Testis (tissue), 2 donors: ENCODE results near the gene TXNRD2.

Experiments used
- POLR2A ChIP-seq: fragments of 450-650 bp; IDR thresholded peaks from one replicate; pipeline ENCODE4 v1.6.1; 2017; ENCODE audit warnings: antibody characterized with exemption, mild to moderate bottlenecking, moderate library complexity
- TF ChIP-seq, protein P1 (sequence below), 3 experiments: fragments of 450-650 bp in 2 of 3; fragments of 200-600 bp in 1 of 3; sonication (generic) in 1 of 3; IDR thresholded peaks; one replicate each; pipeline ENCODE4 v1.5.1; 2016 to 2019; ENCODE audit warnings: antibody characterized with exemption in 3 of 3, mild to moderate bottlenecking in 2 of 3, moderate library complexity in 1 of 3

DNA sequence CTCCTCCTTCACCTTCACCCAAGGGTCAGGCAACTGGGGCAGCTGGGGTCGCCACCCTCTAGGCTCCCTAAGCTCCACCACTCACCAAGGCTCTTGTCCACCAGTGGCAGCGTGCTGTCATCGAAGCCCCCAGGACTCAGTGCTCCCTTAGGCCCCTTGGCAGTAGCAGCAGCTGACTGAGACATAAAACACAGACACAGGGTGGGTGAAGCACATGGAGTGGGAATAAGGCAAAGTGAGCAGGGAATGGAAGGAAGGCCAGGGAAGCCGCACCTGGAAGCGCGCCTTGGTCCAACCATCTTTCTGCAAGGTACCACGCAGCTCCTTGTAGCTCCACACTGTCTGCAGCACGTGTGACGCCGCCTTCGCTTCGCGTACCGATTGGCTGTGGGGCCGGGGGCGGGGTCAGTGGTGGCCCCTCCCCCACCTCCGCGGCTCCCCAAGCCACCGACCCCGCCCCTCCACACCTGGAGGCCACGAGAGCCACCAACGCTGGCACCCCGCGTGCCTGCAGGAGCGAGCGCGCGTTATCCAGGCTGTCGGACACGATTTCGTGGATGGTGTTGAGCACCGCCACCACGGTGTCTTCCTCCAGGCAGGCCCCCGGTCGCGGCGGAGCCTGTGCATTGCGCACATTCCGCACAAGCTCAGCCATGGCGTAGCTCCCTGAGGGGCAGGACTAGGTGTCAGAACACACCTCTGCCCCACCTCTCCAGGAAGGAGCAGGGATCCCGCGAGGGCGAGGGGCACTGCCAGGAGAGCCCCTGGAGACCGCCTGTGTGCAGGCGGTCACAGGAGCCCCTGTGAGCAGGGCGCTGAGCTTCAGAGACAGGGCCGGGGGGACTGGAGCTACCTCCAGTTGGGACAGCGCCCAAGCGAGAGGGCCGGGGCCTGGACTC is 31.3 kb upstream of the TXNRD2 start:
- TF ChIP-seq, protein P1, sequence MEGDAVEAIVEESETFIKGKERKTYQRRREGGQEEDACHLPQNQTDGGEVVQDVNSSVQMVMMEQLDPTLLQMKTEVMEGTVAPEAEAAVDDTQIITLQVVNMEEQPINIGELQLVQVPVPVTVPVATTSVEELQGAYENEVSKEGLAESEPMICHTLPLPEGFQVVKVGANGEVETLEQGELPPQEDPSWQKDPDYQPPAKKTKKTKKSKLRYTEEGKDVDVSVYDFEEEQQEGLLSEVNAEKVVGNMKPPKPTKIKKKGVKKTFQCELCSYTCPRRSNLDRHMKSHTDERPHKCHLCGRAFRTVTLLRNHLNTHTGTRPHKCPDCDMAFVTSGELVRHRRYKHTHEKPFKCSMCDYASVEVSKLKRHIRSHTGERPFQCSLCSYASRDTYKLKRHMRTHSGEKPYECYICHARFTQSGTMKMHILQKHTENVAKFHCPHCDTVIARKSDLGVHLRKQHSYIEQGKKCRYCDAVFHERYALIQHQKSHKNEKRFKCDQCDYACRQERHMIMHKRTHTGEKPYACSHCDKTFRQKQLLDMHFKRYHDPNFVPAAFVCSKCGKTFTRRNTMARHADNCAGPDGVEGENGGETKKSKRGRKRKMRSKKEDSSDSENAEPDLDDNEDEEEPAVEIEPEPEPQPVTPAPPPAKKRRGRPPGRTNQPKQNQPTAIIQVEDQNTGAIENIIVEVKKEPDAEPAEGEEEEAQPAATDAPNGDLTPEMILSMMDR (IDR thresholded peaks at IDR 0.05), result no peak
- TF ChIP-seq POLR2A, result no peak
